HG03520 (cell line): ENCODE measurements around the gene SPPL2A.
"Not testable (repeated sequence)": the region's sequence is repeated elsewhere in the genome, so short reads cannot be mapped to it uniquely, and the experiment has no call there.

Experiments
- ATAC-seq: cut with Tn5 transposase; IDR thresholded peaks from one replicate; pipeline ENCODE4 v1.9.1; 2021; ENCODE audit warnings: mild to moderate bottlenecking, moderate library complexity; ENCODE audit not compliant: unreplicated experiment

SPPL2A gene, protein sequence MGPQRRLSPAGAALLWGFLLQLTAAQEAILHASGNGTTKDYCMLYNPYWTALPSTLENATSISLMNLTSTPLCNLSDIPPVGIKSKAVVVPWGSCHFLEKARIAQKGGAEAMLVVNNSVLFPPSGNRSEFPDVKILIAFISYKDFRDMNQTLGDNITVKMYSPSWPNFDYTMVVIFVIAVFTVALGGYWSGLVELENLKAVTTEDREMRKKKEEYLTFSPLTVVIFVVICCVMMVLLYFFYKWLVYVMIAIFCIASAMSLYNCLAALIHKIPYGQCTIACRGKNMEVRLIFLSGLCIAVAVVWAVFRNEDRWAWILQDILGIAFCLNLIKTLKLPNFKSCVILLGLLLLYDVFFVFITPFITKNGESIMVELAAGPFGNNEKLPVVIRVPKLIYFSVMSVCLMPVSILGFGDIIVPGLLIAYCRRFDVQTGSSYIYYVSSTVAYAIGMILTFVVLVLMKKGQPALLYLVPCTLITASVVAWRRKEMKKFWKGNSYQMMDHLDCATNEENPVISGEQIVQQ

DNA sequence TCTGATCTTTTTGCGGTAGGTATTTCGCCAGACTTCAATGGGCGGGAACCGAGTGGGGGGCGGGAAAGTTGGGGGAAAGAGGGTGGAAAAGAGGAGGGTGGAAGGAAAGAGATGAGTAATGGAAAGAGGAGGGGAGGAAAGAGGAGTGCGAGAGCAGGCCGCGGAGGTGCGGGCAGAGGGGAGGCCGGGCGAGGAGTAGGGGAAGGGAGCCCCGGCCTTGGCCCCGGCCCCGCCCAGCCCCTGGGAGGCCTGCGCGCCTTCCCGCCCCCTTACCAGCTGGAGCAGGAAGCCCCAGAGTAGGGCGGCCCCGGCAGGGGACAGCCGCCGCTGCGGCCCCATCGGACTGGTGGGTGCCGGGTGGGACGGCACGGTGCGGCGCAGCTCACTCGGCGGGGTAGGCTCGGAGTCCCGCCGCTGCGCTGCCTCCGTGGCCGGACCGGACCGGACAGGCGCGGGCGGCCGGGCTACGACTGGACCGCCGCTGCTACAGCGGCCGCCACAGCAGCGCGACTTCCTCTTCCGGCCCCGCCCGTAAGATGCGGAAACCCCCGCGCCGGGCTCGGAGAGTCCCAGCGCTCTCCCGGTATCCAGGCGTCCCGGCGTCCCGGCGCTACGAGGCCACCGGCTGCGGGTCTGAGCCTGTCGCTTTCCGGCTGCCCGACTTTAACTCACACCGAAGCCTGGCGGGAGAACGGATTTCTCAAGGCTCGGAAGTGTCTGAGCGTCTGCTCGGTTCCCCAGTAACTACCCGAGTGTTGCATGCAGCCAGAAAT, at the start of gene SPPL2A:
TSS of gene SPPL2A (minus strand) at position 512 of the 773 bp plus-strand sequence. CDS start at position 339, 173 bp downstream.
- ATAC-seq, result peak; percentile 83

DNA sequence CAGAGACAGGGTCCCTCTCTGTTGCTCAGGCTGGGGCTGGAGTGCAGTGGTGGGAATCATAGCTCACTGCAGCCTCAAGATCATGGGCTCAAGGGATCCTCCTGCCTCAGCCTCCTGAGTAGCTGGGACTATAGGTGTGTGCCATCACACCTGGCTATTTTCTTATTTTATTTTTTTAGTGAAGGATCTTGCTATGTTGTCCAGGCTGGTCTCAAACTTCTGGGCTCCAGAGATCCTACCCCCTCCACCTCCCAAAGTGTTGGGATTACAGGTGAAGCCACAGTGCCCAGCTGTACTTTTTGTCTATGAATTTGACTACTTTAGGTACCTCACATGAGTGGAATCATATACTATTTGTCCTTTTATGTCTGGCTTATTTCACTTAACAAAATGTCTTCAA, 49.1 kb upstream of the SPPL2A start:
- ATAC-seq, result no peak

DNA sequence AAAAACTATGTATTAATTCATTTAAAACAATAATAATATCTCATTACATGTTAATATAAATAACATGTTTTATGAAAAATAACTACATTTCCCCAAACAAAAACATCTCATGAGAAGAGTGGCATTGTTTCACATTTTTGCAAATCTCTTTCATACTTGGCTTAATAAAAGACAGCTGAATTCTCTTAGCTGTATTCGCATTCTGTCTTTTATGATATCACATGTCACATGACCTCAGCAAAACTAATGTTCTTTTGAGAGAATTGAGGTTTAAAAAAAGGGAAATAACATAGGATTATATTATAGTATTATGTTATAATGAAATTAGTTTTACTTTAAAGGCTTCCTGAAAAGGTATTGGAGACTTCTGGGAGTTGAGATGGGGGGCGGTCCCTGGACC, 48.4 kb upstream of the SPPL2A start:
- ATAC-seq, result no peak

DNA sequence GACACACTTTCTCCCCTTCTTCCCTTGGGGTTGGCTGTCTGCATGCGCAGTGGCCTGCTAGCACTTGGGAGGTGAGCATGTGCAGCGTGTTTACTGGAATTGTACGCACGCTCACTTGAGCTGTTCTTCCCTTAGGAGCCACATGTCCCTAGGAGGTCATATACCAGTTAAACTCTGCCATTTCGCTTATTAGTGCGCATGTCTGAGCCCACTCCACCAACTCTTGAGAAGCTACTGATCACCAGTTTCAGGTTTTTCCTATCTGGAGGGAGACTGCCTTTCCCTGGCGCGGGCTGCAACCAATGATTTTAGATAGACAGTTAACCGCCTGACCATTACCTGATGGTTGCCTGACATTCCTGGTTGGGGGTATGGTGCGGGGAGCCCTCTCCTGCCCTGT, 47.6 kb upstream of the SPPL2A start:
- no peak for ATAC-seq

DNA sequence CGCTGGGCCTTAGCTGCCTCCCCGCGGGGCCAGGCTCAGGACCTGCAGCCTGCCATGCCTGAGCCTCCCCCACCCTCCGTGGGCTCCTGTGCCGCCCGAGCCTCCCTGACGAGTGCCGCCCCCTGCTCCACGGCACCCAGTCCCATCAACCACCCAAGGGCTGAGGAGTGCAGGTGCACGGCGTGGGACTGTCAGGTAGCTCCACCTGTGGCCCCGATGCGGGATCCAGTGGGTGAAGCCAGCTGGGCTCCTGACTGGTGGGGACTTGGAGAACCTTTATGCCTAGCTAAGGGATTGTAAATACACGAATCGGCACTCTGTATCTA, 46.6 kb upstream of the SPPL2A start:
- ATAC-seq, result not testable (repeated sequence)

DNA sequence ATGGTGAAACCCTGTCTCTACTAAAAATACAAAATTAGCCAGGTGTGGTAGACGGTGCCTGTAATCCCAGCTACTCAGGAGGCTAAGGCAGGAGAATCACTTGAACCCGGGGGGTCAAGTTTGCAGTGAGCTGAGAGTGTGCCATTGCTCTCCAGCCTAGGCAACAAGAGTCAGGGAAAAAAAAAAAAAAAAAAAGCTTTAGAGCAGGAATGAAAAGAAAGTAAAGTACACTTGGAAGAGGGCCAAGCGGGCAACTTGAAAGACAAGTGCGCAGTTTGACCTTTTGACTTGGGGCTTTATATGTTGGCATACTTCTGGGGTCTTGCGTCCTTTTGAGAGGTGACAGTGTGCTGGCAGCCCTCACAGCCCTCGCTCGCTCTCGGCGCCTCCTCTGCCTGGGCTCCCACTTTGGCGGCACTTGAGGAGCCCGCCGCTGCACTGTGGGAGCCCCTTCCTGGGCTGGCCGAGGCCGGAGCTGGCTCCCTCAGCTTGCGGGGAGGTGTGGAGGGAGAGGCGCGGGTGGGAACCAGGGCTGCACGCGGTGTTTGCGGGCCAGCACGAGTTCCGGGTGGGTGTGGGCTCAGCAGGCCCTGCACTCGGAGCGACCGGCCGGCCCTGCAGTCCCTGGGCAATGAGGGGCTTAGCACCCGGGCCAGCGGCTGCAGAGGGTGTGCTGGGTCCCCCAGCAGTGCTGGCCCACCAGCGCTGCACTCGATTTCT, 46.1 kb upstream of the SPPL2A start:
- not testable (repeated sequence) for ATAC-seq

DNA sequence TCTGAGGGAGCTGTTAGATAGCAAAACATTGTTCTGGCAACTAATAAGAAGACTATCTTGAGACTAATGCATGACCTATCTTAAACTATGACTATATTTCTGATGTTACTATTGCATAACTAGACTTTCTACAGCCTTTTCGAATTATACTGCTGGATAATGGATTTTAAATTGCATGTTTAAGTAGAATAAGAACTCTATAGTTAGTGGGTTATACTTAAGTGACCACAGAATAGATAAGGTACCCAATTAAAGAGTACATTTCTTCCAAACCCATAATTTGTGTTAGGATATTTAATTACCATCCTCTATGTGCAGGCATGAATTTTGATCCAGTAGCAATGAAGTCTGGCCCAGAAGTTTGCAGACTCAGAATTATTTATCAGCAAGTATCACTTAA, 44.6 kb upstream of the SPPL2A start:
- ATAC-seq, result no peak

DNA sequence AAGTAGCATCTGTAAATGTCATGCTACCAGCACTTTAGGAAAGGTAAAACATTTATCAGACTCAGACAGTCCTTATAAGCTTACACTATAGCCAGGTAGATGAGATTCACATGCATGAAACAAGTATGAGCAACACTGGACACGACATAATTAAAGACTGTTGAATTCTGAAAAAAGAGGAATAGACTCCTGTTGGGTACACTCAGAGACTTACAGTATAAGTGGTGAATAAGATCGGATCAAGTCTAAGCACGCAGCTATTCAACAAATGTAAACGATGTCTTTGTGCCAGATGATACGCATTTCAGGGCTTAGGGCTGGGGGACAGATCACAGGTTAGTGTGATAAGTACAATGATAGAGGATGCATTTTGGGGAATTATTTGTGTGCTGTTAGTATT, 43.2 kb upstream of the SPPL2A start:
- ATAC-seq, result no peak

DNA sequence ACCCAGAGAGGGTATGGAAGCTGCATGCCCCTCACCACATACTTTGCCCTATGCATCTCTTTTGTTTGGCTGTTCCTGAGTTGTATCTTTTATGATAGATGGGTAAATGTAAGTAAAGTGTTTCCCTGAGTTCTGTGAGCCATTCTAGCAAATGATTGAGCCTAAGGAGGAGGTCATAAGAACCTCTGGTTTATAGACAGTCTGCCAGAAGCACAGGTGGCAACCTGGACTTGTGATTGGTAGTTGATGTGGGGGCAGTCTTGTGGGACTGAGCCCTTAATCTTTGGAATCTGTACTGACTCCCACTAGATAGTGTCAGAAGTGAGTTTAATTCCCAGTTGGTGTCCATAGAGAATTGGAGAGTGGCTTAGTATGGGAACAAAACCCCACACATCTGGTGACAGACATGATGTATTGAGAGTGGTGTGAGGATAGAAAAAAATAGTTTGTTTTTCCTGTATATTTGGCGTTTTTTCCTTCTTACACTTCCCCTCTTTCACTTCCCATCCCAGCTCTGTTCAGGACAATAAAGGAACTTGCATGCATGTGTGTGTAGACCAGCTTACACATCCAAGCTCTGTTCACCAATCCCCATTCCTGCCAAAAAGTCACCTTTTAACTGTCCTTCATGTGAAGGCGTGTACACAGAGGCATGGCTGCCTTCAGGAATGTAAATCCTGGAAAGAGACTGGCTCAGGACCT, 38.1 kb upstream of the SPPL2A start:
- ATAC-seq, result no peak

DNA sequence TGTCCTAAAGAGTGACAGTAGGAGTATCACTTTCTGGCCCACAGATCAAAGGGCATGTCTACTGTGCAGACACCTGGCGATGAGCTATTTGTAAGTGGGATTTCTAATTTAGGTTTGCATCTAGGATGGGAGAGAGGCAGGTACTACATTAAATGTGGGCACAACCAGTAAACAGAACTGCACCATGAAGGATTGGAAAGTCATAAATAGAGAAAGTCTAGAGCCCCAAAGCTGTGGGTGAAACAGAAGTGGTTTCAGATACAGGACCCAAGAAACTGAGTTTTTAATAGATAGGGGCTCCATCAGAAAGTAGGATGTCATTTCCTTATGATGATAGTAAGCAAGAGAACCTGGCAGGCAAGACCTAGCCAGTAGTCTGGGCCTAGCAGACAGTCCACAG, 35.2 kb upstream of the SPPL2A start:
- no peak for ATAC-seq

DNA sequence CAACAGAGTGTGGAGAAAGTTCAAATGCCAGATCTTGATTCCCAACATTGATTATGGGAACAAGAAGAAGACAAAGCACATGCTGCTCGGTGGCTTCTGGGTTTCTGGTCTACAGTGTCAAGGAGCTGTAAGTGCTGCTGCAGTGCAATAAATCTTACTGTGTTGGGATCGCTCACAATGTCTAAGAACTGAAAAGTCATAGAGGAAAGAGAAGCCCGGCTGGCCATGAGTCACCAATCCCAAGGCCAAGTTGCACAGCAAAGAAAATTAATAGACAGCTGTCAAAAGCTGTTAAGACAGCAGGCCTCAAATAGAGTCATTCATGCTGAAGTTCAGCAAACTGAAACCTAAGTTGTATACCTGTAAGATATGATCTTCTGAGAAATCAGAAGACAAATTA, 33.2 kb upstream of the SPPL2A start:
- no peak for ATAC-seq

DNA sequence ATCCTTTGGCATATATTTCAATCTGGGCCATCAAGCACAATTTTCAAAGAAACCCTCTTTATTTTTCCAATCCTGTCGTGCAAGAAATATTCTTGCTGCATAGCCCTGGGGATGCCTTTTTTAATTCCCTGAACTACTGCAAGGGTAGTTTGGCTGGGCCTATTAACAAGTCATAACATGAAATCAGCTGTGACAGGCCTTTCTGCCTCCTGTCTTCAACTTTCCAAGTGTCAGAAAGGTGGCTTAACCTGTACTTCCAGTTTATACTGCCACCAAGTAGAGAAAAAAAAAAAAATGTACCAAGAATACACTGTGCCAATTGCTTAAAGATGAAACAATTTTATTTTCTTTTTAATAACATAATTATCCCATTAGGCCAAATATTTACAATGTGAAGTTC, 32.4 kb upstream of the SPPL2A start:
- ATAC-seq, result no peak

DNA sequence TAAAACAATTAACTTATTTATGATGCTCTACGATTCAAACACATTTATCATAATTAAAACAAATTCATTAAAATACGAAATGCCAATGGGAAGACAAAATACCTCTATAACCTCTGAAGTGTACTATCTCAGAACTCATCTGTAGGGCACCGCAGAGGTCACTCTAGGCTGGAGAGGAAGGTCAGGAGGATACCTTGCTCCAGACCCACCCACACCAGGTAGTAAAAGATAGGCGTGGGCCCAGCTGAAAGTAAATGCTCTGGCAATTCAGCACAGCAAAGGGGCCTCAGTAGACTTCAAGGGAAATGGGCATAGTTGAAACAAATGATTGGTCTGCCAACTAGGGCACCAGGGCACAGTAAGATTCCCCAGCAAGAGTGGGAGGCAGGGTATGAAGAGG, 26.0 kb upstream of the SPPL2A start:
- no peak for ATAC-seq

DNA sequence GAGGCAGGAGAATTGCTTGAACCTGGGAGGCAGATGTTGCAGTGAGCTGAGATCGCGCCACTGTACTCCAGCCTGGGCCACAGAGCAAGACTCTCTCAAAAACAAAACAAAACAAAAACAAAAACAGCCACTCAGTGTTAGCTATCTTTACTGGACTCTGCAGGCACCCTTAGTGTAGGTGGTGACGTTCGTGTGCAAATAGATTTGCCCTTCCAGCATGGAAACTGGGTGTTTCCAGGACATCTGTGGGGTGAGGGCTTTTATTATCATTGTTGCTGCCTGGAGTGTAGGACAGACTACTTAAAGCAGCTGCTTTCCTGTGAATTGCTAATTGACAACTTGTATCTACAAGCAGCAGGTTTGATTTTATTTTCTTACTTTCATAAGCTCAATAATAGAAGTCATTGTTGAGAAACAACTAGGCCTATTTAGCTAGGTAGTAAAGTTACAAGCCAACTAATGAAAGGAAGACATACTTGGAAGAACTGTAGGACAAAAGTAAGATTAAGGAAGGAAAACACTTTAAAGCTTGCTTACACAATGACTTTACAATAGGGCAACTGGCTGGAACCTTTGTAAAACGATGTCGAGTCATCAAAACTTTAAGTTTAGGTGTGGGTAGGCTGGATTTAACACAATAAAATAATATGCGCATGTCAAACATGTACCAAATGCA, 25.4 kb upstream of the SPPL2A start:
- ATAC-seq, result no peak

DNA sequence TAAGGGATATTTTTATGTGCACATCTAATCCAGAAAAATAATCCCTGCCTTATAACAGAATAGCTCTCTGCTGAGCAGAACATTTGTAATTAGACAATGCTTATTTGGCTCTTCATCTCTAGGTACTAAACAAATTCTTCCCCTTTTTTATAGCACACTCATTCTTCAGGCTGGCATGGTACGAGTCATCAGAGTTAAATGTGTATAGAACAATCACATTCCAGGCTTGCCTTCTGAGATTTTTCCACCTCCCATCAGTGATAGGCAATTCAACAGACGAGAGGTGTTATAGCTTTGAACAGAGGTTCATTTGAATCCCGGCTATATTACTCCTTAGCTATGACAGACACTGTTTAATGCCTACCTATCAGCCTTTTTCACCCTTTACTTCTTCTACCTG, 21.4 kb upstream of the SPPL2A start:
- no peak for ATAC-seq

DNA sequence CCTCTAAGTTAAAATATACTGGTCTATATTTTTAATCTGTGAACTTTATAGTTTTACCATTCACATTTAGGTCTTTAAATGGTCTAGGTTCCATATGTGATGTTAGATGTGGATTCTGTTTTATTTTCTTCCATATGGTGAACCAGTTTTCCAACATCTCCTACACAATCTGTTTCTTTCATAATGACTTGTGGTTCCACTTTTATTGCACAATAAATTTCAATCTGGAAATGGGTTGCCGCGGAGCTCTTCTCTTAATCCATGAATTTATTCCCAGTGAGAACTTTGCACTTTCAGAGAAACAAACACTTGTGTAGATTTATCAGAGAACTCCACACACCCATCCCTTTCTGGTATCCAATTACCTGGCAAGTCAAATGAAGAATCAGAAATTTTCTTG, 20.9 kb upstream of the SPPL2A start:
- ATAC-seq, result no peak

DNA sequence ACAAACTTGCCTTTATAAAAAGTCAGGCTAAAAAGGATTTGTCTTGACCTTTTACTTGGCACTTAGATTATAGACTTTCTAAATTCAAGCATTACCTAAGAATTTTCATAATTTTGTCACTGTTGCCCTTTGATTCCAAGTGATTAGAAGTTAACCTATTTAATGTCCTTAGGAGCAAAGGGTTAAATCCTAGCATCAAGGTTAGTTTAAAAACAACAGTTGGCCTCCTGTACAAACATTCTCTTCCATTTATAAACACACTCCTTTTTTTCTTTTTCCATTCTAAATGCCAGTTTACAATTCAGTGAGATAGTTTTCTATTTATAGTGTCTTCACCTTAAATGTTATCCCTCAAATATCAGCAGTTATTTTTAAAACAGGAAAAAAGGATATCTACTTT, 18.4 kb upstream of the SPPL2A start:
- ATAC-seq, result no peak

DNA sequence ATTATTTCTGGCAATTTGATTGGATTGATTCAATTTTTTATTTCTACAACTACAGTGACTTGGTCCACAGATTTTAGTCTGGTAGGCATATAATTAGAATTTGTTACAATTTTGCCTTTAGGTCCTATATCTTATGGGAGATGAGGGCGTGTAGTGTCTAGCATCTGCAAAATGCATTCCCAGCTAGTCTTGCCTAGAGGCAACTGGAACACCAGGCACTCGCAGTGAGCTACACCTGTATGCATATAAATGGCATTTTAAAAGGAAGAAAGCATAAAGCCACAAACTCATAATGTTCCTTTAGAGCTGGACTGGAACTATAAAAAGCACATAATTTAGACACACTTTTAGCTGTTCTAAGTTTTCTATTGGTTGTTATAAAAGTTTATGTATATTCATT, 17.9 kb upstream of the SPPL2A start:
- no peak for ATAC-seq

DNA sequence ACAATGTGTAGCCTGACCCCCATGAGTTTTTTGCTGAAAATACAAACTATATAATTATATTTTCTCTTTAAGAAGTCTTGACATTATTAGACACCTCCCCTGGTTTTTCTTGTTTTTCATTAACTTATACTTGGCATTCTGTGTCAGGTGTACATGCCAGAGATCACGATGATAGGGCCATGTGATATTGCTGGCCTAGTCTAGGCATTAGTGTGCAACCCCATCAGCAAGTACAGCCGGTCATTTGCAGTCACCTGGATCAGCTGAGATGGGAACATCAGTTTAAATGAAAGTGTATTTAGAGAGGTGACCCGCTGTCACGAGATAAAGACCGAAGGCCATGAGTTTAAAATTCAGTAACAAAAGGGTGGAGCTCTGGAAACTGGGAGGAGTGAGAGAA, 12.6 kb upstream of the SPPL2A start:
- ATAC-seq, result no peak

DNA sequence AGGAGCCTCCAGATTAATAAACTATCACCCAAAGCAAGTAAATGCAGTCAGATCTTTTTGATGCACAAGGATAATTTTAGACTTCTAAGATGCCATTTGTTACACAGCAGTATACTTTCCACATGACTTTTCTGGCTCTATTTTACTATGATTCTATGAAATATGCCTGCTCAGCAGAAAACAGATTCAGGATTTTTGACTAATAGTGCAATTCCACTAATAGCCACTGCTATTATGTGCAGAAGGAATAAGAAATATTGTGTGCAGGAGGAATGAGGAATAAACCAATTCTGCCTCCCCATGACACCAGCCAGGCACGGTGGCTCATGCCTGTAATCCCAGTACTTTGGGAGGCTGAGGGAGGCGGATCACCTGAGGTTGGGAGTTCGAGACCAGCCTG, 11.5 kb upstream of the SPPL2A start:
- no peak for ATAC-seq
